ENCODE measurements around the gene EPHB1. TPM values are rescaled to one million over a fixed set of nuclear protein-coding genes. Genes with fewer than 3 reads are reported as not detected.
A peak's percentile ranks its signal among the peaks of the same experiment; 100 is the strongest.
"Not testable (repeated sequence)": the region's sequence is repeated elsewhere in the genome, so short reads cannot be mapped to it uniquely, and the experiment has no call there.

EPHB1 gene
- total RNA-seq, 1 experiment from 2014 or later, result 0.57 TPM

GRCh38 chr3:134776518-134776917 lies 18.5 kb upstream of the EPHB1 start:
- DNase-seq (ENCODE audit: low read depth), result no peak

- no peak for DNase-seq (ENCODE audit: low read depth)
Observed at GRCh38 chr3:134777341-134777740, 17.7 kb upstream of the EPHB1 start.

- not testable (repeated sequence) for DNase-seq (ENCODE audit: low read depth)
Observed at GRCh38 chr3:134788283-134788682, 6.8 kb upstream of the EPHB1 start.

GRCh38 chr3:134790065-134790464 lies 5.0 kb upstream of the EPHB1 start:
- DNase-seq (ENCODE audit: low read depth), result no peak

GRCh38 chr3:134791992-134792391 lies 3.1 kb upstream of the EPHB1 start:
- DNase-seq (ENCODE audit: low read depth), result no peak

- no peak for DNase-seq (ENCODE audit: low read depth)
Observed at GRCh38 chr3:134792700-134793099, 2.4 kb upstream of the EPHB1 start.

GRCh38 chr3:134793562-134793961 lies 1.5 kb upstream of the EPHB1 start:
- DNase-seq (ENCODE audit: low read depth), result no peak

GRCh38 chr3:134794323-134794722 lies 737 bp upstream of the EPHB1 start:
- no peak for DNase-seq (ENCODE audit: low read depth)

- DNase-seq (ENCODE audit: low read depth), result peak; percentile 19
Observed at GRCh38 chr3:134795746-134796280, 753 bp downstream of the EPHB1 start.

GRCh38 chr3:134796281-134797056 lies 1.4 kb downstream of the EPHB1 start:
- peak; percentile 5 for DNase-seq (ENCODE audit: low read depth)

GRCh38 chr3:134797057-134797740 lies 2.1 kb downstream of the EPHB1 start:
- no peak for DNase-seq (ENCODE audit: low read depth)

GRCh38 chr3:134797741-134798451 lies 2.8 kb downstream of the EPHB1 start:
- no peak for DNase-seq (ENCODE audit: low read depth)

- DNase-seq (ENCODE audit: low read depth), result no peak
Observed at GRCh38 chr3:134798681-134799311, 3.7 kb downstream of the EPHB1 start.

- no peak for DNase-seq (ENCODE audit: low read depth)
Observed at GRCh38 chr3:134799393-134799792, 4.3 kb downstream of the EPHB1 start.

- DNase-seq (ENCODE audit: low read depth), result no peak
Observed at GRCh38 chr3:134801204-134801958, 6.3 kb downstream of the EPHB1 start.

- DNase-seq (ENCODE audit: low read depth), result no peak
Observed at GRCh38 chr3:134802428-134803050, 7.5 kb downstream of the EPHB1 start.

- no peak for DNase-seq (ENCODE audit: low read depth)
Observed at GRCh38 chr3:134803051-134803505, 8.0 kb downstream of the EPHB1 start.

- DNase-seq (ENCODE audit: low read depth), result no peak
Observed at GRCh38 chr3:134803652-134804051, 8.6 kb downstream of the EPHB1 start.

GRCh38 chr3:134804508-134805480 lies 9.7 kb downstream of the EPHB1 start:
- no peak for DNase-seq (ENCODE audit: low read depth)
